ENCODE measurements around the gene EVI5L.

Gene EVI5L

GRCh38 chr19:7819337-7819736, 10.7 kb upstream of the EVI5L start:
- H3K27me3 ChIP-seq (ENCODE audit: control insufficient read depth, insufficient read depth, low read length), result peaks cover 6% of the 10 kb centered on the region

GRCh38 chr19:7820588-7820987, 9.4 kb upstream of the EVI5L start:
- H3K4me1 ChIP-seq (ENCODE audit: control insufficient read depth, insufficient read depth, low read length), result no peaks in the 10 kb centered on the region
- H3K27me3 ChIP-seq (ENCODE audit: control insufficient read depth, insufficient read depth, low read length), result peaks cover 6% of the 10 kb centered on the region
- H3K9me3 ChIP-seq (ENCODE audit: control insufficient read depth, low read length), result no peaks in the 10 kb centered on the region
- no peaks in the 10 kb centered on the region for H3K36me3 ChIP-seq (ENCODE audit: control insufficient read depth, insufficient read depth, low read length)
- no peak overlapping the region for H3K4me3 ChIP-seq (ENCODE audit: low read length)
- H3K9ac ChIP-seq (ENCODE audit: low read length), result no peak overlapping the region

More at GRCh38 chr19:7819337-7819736, 10.7 kb upstream of the EVI5L start:
- Histone ChIP-seq H3K36me3 (ENCODE audit: control insufficient read depth, insufficient read depth, low read length) (no peaks in the 10 kb centered on the region), H3K9ac (ENCODE audit: low read length) (no peak overlapping the region), H3K4me1 (ENCODE audit: control insufficient read depth, insufficient read depth, low read length) (no peaks in the 10 kb centered on the region), H3K9me3 (ENCODE audit: control insufficient read depth, low read length) (no peaks in the 10 kb centered on the region), H3K4me3 (ENCODE audit: low read length) (no peak overlapping the region)

- Histone ChIP-seq H3K4me3 (ENCODE audit: low read length) (no peak overlapping the region), H3K9me3 (ENCODE audit: control insufficient read depth, low read length) (no peaks in the 10 kb centered on the region), H3K27me3 (ENCODE audit: control insufficient read depth, insufficient read depth, low read length) (peaks cover 6% of the 10 kb centered on the region), H3K9ac (ENCODE audit: low read length) (no peak overlapping the region), H3K4me1 (ENCODE audit: control insufficient read depth, insufficient read depth, low read length) (no peaks in the 10 kb centered on the region), H3K36me3 (ENCODE audit: control insufficient read depth, insufficient read depth, low read length) (no peaks in the 10 kb centered on the region)
Measured at GRCh38 chr19:7822910-7823515, 7.0 kb upstream of the EVI5L start.

- Histone ChIP-seq H3K4me1 (ENCODE audit: control insufficient read depth, insufficient read depth, low read length) (no peaks in the 10 kb centered on the region), H3K27me3 (ENCODE audit: control insufficient read depth, insufficient read depth, low read length) (peaks cover 6% of the 10 kb centered on the region), H3K9me3 (ENCODE audit: control insufficient read depth, low read length) (no peaks in the 10 kb centered on the region), H3K36me3 (ENCODE audit: control insufficient read depth, insufficient read depth, low read length) (no peaks in the 10 kb centered on the region), H3K4me3 (ENCODE audit: low read length) (no peak overlapping the region), H3K9ac (ENCODE audit: low read length) (no peak overlapping the region)
Measured at GRCh38 chr19:7823686-7824301, 6.2 kb upstream of the EVI5L start.

GRCh38 chr19:7829166-7829520, 875 bp upstream of the EVI5L start:
- Histone ChIP-seq H3K4me3 (ENCODE audit: low read length) (peak overlapping the region; percentile 41), H3K4me1 (ENCODE audit: control insufficient read depth, insufficient read depth, low read length) (peaks cover 38% of the 10 kb centered on the region), H3K36me3 (ENCODE audit: control insufficient read depth, insufficient read depth, low read length) (no peaks in the 10 kb centered on the region), H3K9me3 (ENCODE audit: control insufficient read depth, low read length) (no peaks in the 10 kb centered on the region), H3K9ac (ENCODE audit: low read length) (no peak overlapping the region), H3K27me3 (ENCODE audit: control insufficient read depth, insufficient read depth, low read length) (no peaks in the 10 kb centered on the region)

- Histone ChIP-seq H3K36me3 (ENCODE audit: control insufficient read depth, insufficient read depth, low read length) (no peaks in the 10 kb centered on the region), H3K9me3 (ENCODE audit: control insufficient read depth, low read length) (no peaks in the 10 kb centered on the region), H3K27me3 (ENCODE audit: control insufficient read depth, insufficient read depth, low read length) (no peaks in the 10 kb centered on the region), H3K9ac (ENCODE audit: low read length) (peak overlapping the region; percentile 66), H3K4me3 (ENCODE audit: low read length) (no peak overlapping the region), H3K4me1 (ENCODE audit: control insufficient read depth, insufficient read depth, low read length) (peaks cover 43% of the 10 kb centered on the region)
Measured at GRCh38 chr19:7830272-7830771, 304 bp downstream of the EVI5L start.

GRCh38 chr19:7830823-7831222, 805 bp downstream of the EVI5L start:
- Histone ChIP-seq H3K9ac (ENCODE audit: low read length) (peak overlapping the region; percentile 66), H3K4me3 (ENCODE audit: low read length) (no peak overlapping the region)

GRCh38 chr19:7831452-7831851, 1.4 kb downstream of the EVI5L start:
- H3K4me1 ChIP-seq (ENCODE audit: control insufficient read depth, insufficient read depth, low read length), result peaks cover 43% of the 10 kb centered on the region

More at GRCh38 chr19:7830823-7831222, 805 bp downstream of the EVI5L start:
- H3K36me3 ChIP-seq (ENCODE audit: control insufficient read depth, insufficient read depth, low read length), result no peaks in the 10 kb centered on the region
- H3K9me3 ChIP-seq (ENCODE audit: control insufficient read depth, low read length), result no peaks in the 10 kb centered on the region
- H3K4me1 ChIP-seq (ENCODE audit: control insufficient read depth, insufficient read depth, low read length), result peaks cover 43% of the 10 kb centered on the region
- no peaks in the 10 kb centered on the region for H3K27me3 ChIP-seq (ENCODE audit: control insufficient read depth, insufficient read depth, low read length)

GRCh38 chr19:7832009-7832408, 2.0 kb downstream of the EVI5L start:
- Histone ChIP-seq H3K9ac (ENCODE audit: low read length) (no peak overlapping the region), H3K9me3 (ENCODE audit: control insufficient read depth, low read length) (no peaks in the 10 kb centered on the region), H3K4me1 (ENCODE audit: control insufficient read depth, insufficient read depth, low read length) (peaks cover 43% of the 10 kb centered on the region), H3K27me3 (ENCODE audit: control insufficient read depth, insufficient read depth, low read length) (no peaks in the 10 kb centered on the region), H3K4me3 (ENCODE audit: low read length) (no peak overlapping the region), H3K36me3 (ENCODE audit: control insufficient read depth, insufficient read depth, low read length) (no peaks in the 10 kb centered on the region)

More at GRCh38 chr19:7831452-7831851, 1.4 kb downstream of the EVI5L start:
- Histone ChIP-seq H3K27me3 (ENCODE audit: control insufficient read depth, insufficient read depth, low read length) (no peaks in the 10 kb centered on the region), H3K4me3 (ENCODE audit: low read length) (no peak overlapping the region), H3K9ac (ENCODE audit: low read length) (peak overlapping the region; percentile 37), H3K9me3 (ENCODE audit: control insufficient read depth, low read length) (no peaks in the 10 kb centered on the region), H3K36me3 (ENCODE audit: control insufficient read depth, insufficient read depth, low read length) (no peaks in the 10 kb centered on the region)

- no peaks in the 10 kb centered on the region for H3K27me3 ChIP-seq (ENCODE audit: control insufficient read depth, insufficient read depth, low read length)
- peaks cover 47% of the 10 kb centered on the region for H3K4me1 ChIP-seq (ENCODE audit: control insufficient read depth, insufficient read depth, low read length)
- H3K36me3 ChIP-seq (ENCODE audit: control insufficient read depth, insufficient read depth, low read length), result no peaks in the 10 kb centered on the region
- H3K9me3 ChIP-seq (ENCODE audit: control insufficient read depth, low read length), result no peaks in the 10 kb centered on the region
- H3K4me3 ChIP-seq (ENCODE audit: low read length), result no peak overlapping the region
- H3K9ac ChIP-seq (ENCODE audit: low read length), result no peak overlapping the region
Measured at GRCh38 chr19:7832781-7833180, 2.8 kb downstream of the EVI5L start.

- Histone ChIP-seq H3K36me3 (ENCODE audit: control insufficient read depth, insufficient read depth, low read length) (no peaks in the 10 kb centered on the region), H3K9me3 (ENCODE audit: control insufficient read depth, low read length) (no peaks in the 10 kb centered on the region), H3K4me1 (ENCODE audit: control insufficient read depth, insufficient read depth, low read length) (peaks cover 48% of the 10 kb centered on the region), H3K4me3 (ENCODE audit: low read length) (no peak overlapping the region), H3K27me3 (ENCODE audit: control insufficient read depth, insufficient read depth, low read length) (no peaks in the 10 kb centered on the region), H3K9ac (ENCODE audit: low read length) (no peak overlapping the region)
Measured at GRCh38 chr19:7833225-7834099, 3.4 kb downstream of the EVI5L start.

- peaks cover 8% of the 10 kb centered on the region for H3K4me1 ChIP-seq (ENCODE audit: control insufficient read depth, insufficient read depth, low read length)
- no peak overlapping the region for H3K9ac ChIP-seq (ENCODE audit: low read length)
- H3K4me3 ChIP-seq (ENCODE audit: low read length), result no peak overlapping the region
- no peaks in the 10 kb centered on the region for H3K36me3 ChIP-seq (ENCODE audit: control insufficient read depth, insufficient read depth, low read length)
- H3K27me3 ChIP-seq (ENCODE audit: control insufficient read depth, insufficient read depth, low read length), result no peaks in the 10 kb centered on the region
- no peaks in the 10 kb centered on the region for H3K9me3 ChIP-seq (ENCODE audit: control insufficient read depth, low read length)
Measured at GRCh38 chr19:7839476-7839875, 9.5 kb downstream of the EVI5L start.
